D721Med (cell line): Measurements from ENCODE around the gene DMRT3.

Experiments
- DNase-seq: peaks from one replicate; pipeline ENCODE4 v3.0.0; 2011; ENCODE audit warnings: low spot score; ENCODE audit not compliant: insufficient read length
- FAIRE-seq: peaks from 2 replicates; lab custom pipeline; 2011; peaks lifted over from hg19 to GRCh38; lab: Jason Lieb, UNC
- TF ChIP-seq, protein P1 (sequence below): IDR thresholded peaks from 2 replicates; pipeline ENCODE4 v1.5.1; 2012; ENCODE audit warnings: mild to moderate bottlenecking, control low read depth; ENCODE audit not compliant: insufficient read depth; ENCODE audit errors: missing control alignments

DMRT3 gene

DNA sequence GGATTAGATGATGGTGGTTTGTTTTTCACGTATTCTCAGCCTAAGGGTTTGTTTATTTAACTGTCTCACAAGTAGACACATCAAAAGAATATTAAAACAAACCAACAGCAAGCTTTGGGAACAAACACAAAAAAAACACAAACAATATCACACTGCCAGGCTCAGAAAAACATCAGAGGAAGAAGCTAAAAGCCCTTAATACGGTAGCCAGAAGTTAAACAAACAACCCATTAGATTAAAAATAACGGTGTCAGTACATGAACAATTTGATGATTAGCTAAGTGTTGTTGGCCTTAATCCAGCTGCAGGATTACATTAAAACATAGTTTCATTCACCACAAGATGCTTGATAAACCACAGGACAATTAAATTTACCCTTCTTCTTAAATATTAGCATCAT is 57.8 kb downstream of the DMRT3 start:
- DNase-seq (no peak), FAIRE-seq (peak; percentile 92)
- TF ChIP-seq, protein P1, sequence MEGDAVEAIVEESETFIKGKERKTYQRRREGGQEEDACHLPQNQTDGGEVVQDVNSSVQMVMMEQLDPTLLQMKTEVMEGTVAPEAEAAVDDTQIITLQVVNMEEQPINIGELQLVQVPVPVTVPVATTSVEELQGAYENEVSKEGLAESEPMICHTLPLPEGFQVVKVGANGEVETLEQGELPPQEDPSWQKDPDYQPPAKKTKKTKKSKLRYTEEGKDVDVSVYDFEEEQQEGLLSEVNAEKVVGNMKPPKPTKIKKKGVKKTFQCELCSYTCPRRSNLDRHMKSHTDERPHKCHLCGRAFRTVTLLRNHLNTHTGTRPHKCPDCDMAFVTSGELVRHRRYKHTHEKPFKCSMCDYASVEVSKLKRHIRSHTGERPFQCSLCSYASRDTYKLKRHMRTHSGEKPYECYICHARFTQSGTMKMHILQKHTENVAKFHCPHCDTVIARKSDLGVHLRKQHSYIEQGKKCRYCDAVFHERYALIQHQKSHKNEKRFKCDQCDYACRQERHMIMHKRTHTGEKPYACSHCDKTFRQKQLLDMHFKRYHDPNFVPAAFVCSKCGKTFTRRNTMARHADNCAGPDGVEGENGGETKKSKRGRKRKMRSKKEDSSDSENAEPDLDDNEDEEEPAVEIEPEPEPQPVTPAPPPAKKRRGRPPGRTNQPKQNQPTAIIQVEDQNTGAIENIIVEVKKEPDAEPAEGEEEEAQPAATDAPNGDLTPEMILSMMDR, result no peak

DNA sequence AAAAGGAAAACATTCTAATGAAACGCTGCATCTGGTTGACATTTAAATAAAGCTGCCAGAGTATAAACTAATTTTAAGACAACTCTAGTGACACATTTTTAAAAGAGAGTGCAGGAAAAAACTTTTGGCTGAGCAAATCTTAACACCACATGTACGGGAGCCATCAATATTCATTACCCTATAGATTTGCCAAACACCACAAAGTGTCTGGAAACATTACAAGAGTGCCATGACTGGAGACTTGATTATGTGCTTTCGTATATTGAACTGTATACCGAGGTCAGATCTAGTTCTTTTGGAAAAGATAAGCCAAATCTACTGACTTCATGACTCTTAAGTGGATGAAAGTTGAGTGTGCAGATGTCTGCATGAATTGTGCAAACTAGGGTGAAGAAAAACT is 63.1 kb downstream of the DMRT3 start:
- no peak for FAIRE-seq
- TF ChIP-seq, protein P1, result no peak
- DNase-seq, result no peak
